GM12878 (cell line): ENCODE results near the gene OGFOD2. TPM values are rescaled to one million over a fixed set of nuclear protein-coding genes. Genes with fewer than 3 reads are reported as not detected.

Experiments
- ATAC-seq: fragments of 200-7000 bp; cut with Tn5 transposase; 3 replicates; pipeline ENCODE4 v1.9.1; 2020; ENCODE audit warnings: mild to moderate bottlenecking, moderate library complexity
- BruUV-seq: library from RNA; stranded (reverse); fragments of 400-500 nt; replicated peaks from 2 replicates; lab custom pipeline; 2021; lab: Mats Ljungman, UMichigan
- CTCF ChIA-PET: fragments of 300-600 bp; sonication (Branson Sonifier 250); formaldehyde crosslinking; extraction: SDS; loops from one replicate; lab custom pipeline; 2021; ENCODE audit warnings: inconsistent platforms; lab: Yijun Ruan, JAX
- POLR2A ChIA-PET: fragments of 350-600 bp; formaldehyde crosslinking; extraction: SDS; loops from one replicate; lab custom pipeline; 2021; ENCODE audit warnings: inconsistent platforms; lab: Charles Lee
- RAD21 ChIA-PET: fragments of 300-600 bp; sonication (Branson Sonifier 250); formaldehyde crosslinking; loops from one replicate; lab custom pipeline; 2023; ENCODE audit warnings: antibody characterized with exemption; ENCODE audit not compliant: unreplicated experiment; lab: Charles Lee
- SMC1A ChIA-PET: fragments of 300-600 bp; sonication (Branson Sonifier 250); formaldehyde crosslinking; loops from one replicate; lab custom pipeline; 2023; ENCODE audit not compliant: unreplicated experiment, uncharacterized antibody; lab: Charles Lee
- DNase-seq: peaks from one replicate; pipeline ENCODE4 v3.0.0-alpha.2; 2011; ENCODE audit warnings: low read depth, low spot score
- FAIRE-seq: peaks from 3 replicates; lab custom pipeline; 2011; peaks lifted over from hg19 to GRCh38; lab: Jason Lieb, UNC
- H2AFZ ChIP-seq: 2 replicates; pipeline ENCODE4 v1.6.0; 2011; ENCODE audit warnings: low read depth, low read length, control low read depth; ENCODE audit not compliant: control insufficient read depth
- H3K27ac ChIP-seq: 2 replicates; pipeline ENCODE4 v1.5.1; 2011; ENCODE audit warnings: control low read depth; ENCODE audit not compliant: control insufficient read depth, insufficient read depth
- H3K27me3 ChIP-seq, 2 experiments: replicated peaks in 1 of 2; 2 replicates each; pipeline versions ENCODE4 v1.6.0 to v1.6.1; 2011; ENCODE audit warnings: low read length in 1 of 2; ENCODE audit not compliant: control insufficient read depth in 2 of 2, insufficient read depth in 2 of 2
- H3K36me3 ChIP-seq, 2 experiments: 2 replicates each; pipeline ENCODE4 v1.5.1; 2011; ENCODE audit warnings: low read length in 1 of 2; ENCODE audit not compliant: control insufficient read depth in 2 of 2, insufficient read depth in 2 of 2
- H3K4me1 ChIP-seq: 2 replicates; pipeline ENCODE4 v1.6.1; 2011; ENCODE audit warnings: mild to moderate bottlenecking, low read length, moderate library complexity, mixed read lengths; ENCODE audit not compliant: control insufficient read depth, insufficient read depth
- H3K4me2 ChIP-seq: 2 replicates; pipeline ENCODE4 v1.6.0; 2011; ENCODE audit warnings: control low read depth; ENCODE audit not compliant: control insufficient read depth, insufficient read depth
- H3K4me3 ChIP-seq: fragments of 200-600 bp; sonication (generic); 2 replicates; pipeline ENCODE4 v1.5.1; 2016
- H3K79me2 ChIP-seq: 2 replicates; pipeline ENCODE4 v1.6.0; 2011; ENCODE audit warnings: low read length; ENCODE audit not compliant: control insufficient read depth, insufficient read depth
- H3K9ac ChIP-seq: 2 replicates; pipeline ENCODE4 v1.8.0; 2011; ENCODE audit warnings: low read length, control low read depth, mixed read lengths; ENCODE audit not compliant: control insufficient read depth, insufficient read depth
- H3K9me3 ChIP-seq: replicated peaks from 3 replicates; pipeline ENCODE4 v1.5.1; 2011; ENCODE audit warnings: mild to moderate bottlenecking, low read length; ENCODE audit not compliant: control insufficient read depth, insufficient read depth
- H4K20me1 ChIP-seq: 2 replicates; pipeline ENCODE4 v1.6.0; 2011; ENCODE audit not compliant: control insufficient read depth, insufficient read depth
- RB1 ChIP-seq: fragments of 450-650 bp; formaldehyde crosslinking; IDR thresholded peaks from 2 replicates; pipeline ENCODE4 v1.6.1; 2017; ENCODE audit warnings: mild to moderate bottlenecking, borderline replicate concordance
- SIN3A ChIP-seq: IDR thresholded peaks from 2 replicates; pipeline ENCODE4 v1.6.1; 2012; ENCODE audit warnings: low read depth, low read length, improper control_type of control experiment
- USF2 ChIP-seq: IDR thresholded peaks from 2 replicates; pipeline ENCODE4 v1.6.1; 2011; ENCODE audit warnings: low read depth, low read length, improper control_type of control experiment, borderline replicate concordance
- WGBS: methylation state at CpG from one replicate; pipeline ENCODE4 v1.1.6; 2016; ENCODE audit warnings: low lambda C conversion rate; ENCODE audit not compliant: insufficient replicate concordance, insufficient coverage; ENCODE audit errors: missing lambda C conversion rate; 5-methylcytosine and 5-hydroxymethylcytosine counted together
- in situ Hi-C: fragments of 300-500 bp; cut with MboI; formaldehyde crosslinking; loops from 9 replicates; pipeline ENCODE4 v1.14.3; 2018; ENCODE audit warnings: mixed read lengths
- intact Hi-C: fragments of 100-400 bp; cut with micrococcal nuclease; formaldehyde crosslinking; loops from one replicate; pipeline ENCODE4 v1.14.2; 2022; ENCODE audit not compliant: unreplicated experiment
- polyA plus RNA-seq, 11 experiments: library from polyadenylated mRNA; depleted of rRNA in 4 of 11; unstranded in 6 of 11; stranded (reverse) in 5 of 11; fragments of >200 nt; fragmentation: Nextera tagmentation in 4 of 11; fragmentation: Illumina TruSeq in 1 of 11; extraction: Ambion mirVana in 4 of 11; extraction: Trizol in 1 of 11; gene quantifications; 1 replicate in 1 of 11; 2 replicates in 10 of 11; pipeline versions ENCODE4 v1.2.1 to v1.2.3, GENCODE V29; 2011 to 2016; ENCODE audit warnings: inconsistent platforms in 2 of 11, missing spikeins in 2 of 11, low read depth in 1 of 11
- total RNA-seq, 4 experiments: library from RNA; depleted of rRNA in 3 of 4; stranded (reverse); fragments of >200 nt in 3 of 4; fragmentation: Illumina TruSeq in 1 of 4; extraction: Trizol in 1 of 4; gene quantifications; 2 replicates each; pipeline versions ENCODE4 v1.2.1 to v1.2.3, GENCODE V29; 2013 to 2021
- TF ChIP-seq, protein P1 (sequence below): fragments of 450-650 bp; IDR thresholded peaks from 2 replicates; pipeline ENCODE4 v1.6.1; 2017; ENCODE audit warnings: mild to moderate bottlenecking, low read depth, inconsistent platforms; ENCODE audit not compliant: poor library complexity, severe bottlenecking

OGFOD2 gene
- total and polyA plus RNA-seq, 10 of the 15 experiments (the other 5 are each of a cell fraction or from before 2014, with no cell fraction given) = 0.93 to 29.2 (median 16.3) TPM

DNA sequence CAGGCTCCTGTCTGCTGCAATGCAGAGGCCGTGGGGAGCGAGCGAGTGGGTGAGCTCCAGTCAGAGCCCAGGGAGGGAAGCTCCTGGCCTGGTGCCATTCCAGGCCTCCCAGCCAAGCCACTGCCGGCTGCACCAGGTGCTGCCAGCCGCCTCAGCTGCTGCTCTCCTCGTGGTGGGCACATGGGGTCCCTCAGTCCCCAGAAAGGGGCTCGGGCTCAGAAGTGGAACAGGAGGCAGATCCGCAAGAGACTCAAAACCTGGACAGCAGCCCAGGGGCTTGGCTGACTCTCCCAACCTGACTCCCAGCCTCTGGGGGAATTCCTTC is 11.1 kb upstream of the OGFOD2 start:
- no peak for DNase-seq
- BruUV-seq = no TSS peak
- FAIRE-seq = no peak
- SMC1A ChIA-PET = interaction anchor here (1.5 kb wide), 1 partner anchor 10 kb away, joined by 3 read pairs; no protein-coding TSS in a partner anchor
- TF ChIP-seq USF2 (no peak), SIN3A (no peak), RB1 (no peak)
- TF ChIP-seq, protein P1, sequence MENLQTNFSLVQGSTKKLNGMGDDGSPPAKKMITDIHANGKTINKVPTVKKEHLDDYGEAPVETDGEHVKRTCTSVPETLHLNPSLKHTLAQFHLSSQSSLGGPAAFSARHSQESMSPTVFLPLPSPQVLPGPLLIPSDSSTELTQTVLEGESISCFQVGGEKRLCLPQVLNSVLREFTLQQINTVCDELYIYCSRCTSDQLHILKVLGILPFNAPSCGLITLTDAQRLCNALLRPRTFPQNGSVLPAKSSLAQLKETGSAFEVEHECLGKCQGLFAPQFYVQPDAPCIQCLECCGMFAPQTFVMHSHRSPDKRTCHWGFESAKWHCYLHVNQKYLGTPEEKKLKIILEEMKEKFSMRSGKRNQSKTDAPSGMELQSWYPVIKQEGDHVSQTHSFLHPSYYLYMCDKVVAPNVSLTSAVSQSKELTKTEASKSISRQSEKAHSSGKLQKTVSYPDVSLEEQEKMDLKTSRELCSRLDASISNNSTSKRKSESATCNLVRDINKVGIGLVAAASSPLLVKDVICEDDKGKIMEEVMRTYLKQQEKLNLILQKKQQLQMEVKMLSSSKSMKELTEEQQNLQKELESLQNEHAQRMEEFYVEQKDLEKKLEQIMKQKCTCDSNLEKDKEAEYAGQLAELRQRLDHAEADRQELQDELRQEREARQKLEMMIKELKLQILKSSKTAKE = no peak
- Histone ChIP-seq H3K79me2 (no peaks in the 10 kb centered on the region), H3K9ac (no peak overlapping the region), H3K4me1 (peaks cover 4% of the 10 kb centered on the region; the same call in 1 of the 2 replicates), H2AFZ (no peak overlapping the region), H3K4me2 (no peak overlapping the region), H3K27me3 (no peaks in the 10 kb centered on the region), H4K20me1 (peaks cover 3% of the 10 kb centered on the region), H3K36me3 (no peaks in the 10 kb centered on the region), H3K27ac (no peak overlapping the region), H3K9me3 (no peaks in the 10 kb centered on the region), H3K4me3 (no peak overlapping the region)
- POLR2A ChIA-PET = no interaction called here
- in situ Hi-C loops = no loop called here
- CTCF ChIA-PET = interaction anchor here (1.4 kb wide), 1 partner anchor 170 kb away, joined by 3 read pairs; no protein-coding TSS in a partner anchor
- intact Hi-C loops = no loop called here
- 53% methylated on average over 8 of the region's 8 CpGs for WGBS
- RAD21 ChIA-PET = interaction anchor here (0.9 kb wide), 1 partner anchor 116 kb away, joined by 3 read pairs; no protein-coding TSS in a partner anchor
- no peak for ATAC-seq
